Measurements from ENCODE around the gene INHBB.

Gene INHBB

DNA sequence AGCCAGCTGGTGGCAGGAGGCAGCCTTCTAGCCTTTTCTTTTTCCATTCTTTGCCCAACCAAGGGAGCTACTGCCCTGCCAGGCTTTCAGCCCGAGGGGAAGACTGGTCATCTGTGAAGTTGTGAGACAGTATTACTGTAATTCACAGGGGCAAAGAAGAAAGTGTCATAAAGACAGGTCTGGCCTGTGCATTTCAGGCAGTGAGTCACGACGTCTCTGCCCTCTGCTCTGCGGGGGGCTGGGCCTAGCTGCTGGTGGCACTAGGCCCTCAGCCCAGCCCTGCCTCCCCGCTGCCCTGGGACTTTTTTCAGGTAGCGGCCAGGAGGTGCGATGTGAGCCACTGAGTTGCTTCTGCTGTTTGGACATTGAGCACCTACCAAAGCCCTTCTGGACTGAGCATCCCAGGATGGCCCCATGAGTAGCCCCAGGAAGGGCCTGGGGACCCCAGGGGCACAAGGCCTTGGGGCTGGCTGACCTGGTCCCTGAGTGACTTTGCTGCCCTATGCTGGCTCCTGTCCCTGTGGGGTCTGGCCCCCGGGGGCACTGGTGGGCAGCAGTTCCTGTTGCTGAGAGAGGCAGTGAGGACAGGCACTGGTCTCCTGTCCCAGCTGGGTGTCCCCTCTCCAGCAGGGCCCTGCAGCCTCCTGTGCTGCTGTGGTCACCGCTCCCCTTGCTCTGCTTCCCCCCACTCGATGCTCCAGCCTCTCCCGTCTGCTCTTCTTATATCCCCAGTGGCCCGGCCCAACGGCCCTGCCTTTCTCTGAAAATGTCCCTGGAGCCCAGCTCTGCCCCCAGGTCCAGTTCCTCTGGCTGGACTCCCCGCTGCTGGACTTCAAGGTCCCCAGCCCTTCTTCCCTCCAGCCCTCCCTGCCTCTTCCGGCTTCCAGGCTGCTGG is 7.0 kb downstream of the INHBB start:
- H3K4me3 ChIP-seq (ENCODE audit: low read depth in 1 of 5, low read length in 5 of 5) = no peak overlapping the region
- H3K27me3 ChIP-seq (ENCODE audit: control insufficient read depth in 5 of 5, insufficient read depth in 4 of 5, low read length in 5 of 5) = no peaks in the 10 kb centered on the region
- H3K4me1 ChIP-seq (ENCODE audit: control insufficient read depth in 5 of 5, insufficient read depth in 5 of 5, low read length in 5 of 5) = peaks cover 2 to 17% (median 10%) of the 10 kb centered on the region in 5 donors
- H3K27ac ChIP-seq (ENCODE audit: low read depth, low read length) = no peak overlapping the region
- H3K9ac ChIP-seq (ENCODE audit: low read length in 5 of 5) = no peak overlapping the region
- no peaks in the 10 kb centered on the region for H3K9me3 ChIP-seq (ENCODE audit: control insufficient read depth in 5 of 5, low read length in 5 of 5)
- peaks cover 0 to 32% (median 26%) of the 10 kb centered on the region in 5 donors for H3K36me3 ChIP-seq (ENCODE audit: control insufficient read depth in 5 of 5, insufficient read depth in 5 of 5, low read length in 5 of 5)

GRCh38 chr2:120353591-120353898 is 7.6 kb downstream of the INHBB start:
- no peak overlapping the region for H3K27ac ChIP-seq (ENCODE audit: low read depth, low read length)
- H3K27me3 ChIP-seq (ENCODE audit: control insufficient read depth in 5 of 5, insufficient read depth in 4 of 5, low read length in 5 of 5) = no peaks in the 10 kb centered on the region
- H3K4me3 ChIP-seq (ENCODE audit: low read depth in 1 of 5, low read length in 5 of 5) = no peak overlapping the region
- peaks cover 0 to 32% (median 26%) of the 10 kb centered on the region in 5 donors for H3K36me3 ChIP-seq (ENCODE audit: control insufficient read depth in 5 of 5, insufficient read depth in 5 of 5, low read length in 5 of 5)
- H3K9ac ChIP-seq (ENCODE audit: low read length in 5 of 5) = no peak overlapping the region
- H3K4me1 ChIP-seq (ENCODE audit: control insufficient read depth in 5 of 5, insufficient read depth in 5 of 5, low read length in 5 of 5) = peaks cover 0 to 12% (median 4%) of the 10 kb centered on the region in 5 donors
- H3K9me3 ChIP-seq (ENCODE audit: control insufficient read depth in 5 of 5, low read length in 5 of 5) = no peaks in the 10 kb centered on the region

DNA sequence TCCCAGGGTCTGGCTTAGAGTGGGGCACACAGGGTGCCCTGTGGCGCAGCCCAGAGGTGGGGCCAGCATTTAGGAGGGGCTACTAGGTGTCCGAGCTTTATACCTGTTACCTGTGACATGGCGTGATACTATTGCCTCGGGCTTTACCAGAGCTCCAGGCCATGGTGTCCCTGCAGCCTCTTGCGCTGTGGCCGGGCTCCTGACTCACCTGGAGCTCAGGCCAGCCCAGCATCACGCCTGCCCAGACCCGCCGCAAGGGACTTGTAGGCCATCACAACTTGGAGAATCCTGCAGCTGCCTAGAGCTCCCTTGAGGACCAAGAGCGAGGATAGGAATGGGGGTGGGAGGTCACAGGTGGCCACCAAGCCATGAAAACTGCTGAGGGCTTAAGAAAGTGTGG is 8.0 kb downstream of the INHBB start:
- Histone ChIP-seq H3K27ac (ENCODE audit: low read depth, low read length) (no peak overlapping the region), H3K9me3 (ENCODE audit: control insufficient read depth in 5 of 5, low read length in 5 of 5) (no peaks in the 10 kb centered on the region), H3K9ac (ENCODE audit: low read length in 5 of 5) (no peak overlapping the region), H3K27me3 (ENCODE audit: control insufficient read depth in 5 of 5, insufficient read depth in 4 of 5, low read length in 5 of 5) (no peaks in the 10 kb centered on the region), H3K4me3 (ENCODE audit: low read depth in 1 of 5, low read length in 5 of 5) (no peak overlapping the region), H3K36me3 (ENCODE audit: control insufficient read depth in 5 of 5, insufficient read depth in 5 of 5, low read length in 5 of 5) (peaks cover 0 to 30% (median 24%) of the 10 kb centered on the region in 5 donors), H3K4me1 (ENCODE audit: control insufficient read depth in 5 of 5, insufficient read depth in 5 of 5, low read length in 5 of 5) (peaks cover 0 to 8% (median under 1%) of the 10 kb centered on the region in 5 donors)

GRCh38 chr2:120354467-120354866 is 8.5 kb downstream of the INHBB start:
- H3K9me3 ChIP-seq (ENCODE audit: control insufficient read depth in 5 of 5, low read length in 5 of 5) = no peaks in the 10 kb centered on the region
- H3K36me3 ChIP-seq (ENCODE audit: control insufficient read depth in 5 of 5, insufficient read depth in 5 of 5, low read length in 5 of 5) = peaks cover 0 to 25% (median 19%) of the 10 kb centered on the region in 5 donors
- no peak overlapping the region for H3K9ac ChIP-seq (ENCODE audit: low read length in 5 of 5)
- H3K4me1 ChIP-seq (ENCODE audit: control insufficient read depth in 5 of 5, insufficient read depth in 5 of 5, low read length in 5 of 5) = peaks cover 0 to 5% (median 0%) of the 10 kb centered on the region in 5 donors
- H3K27me3 ChIP-seq (ENCODE audit: control insufficient read depth in 5 of 5, insufficient read depth in 4 of 5, low read length in 5 of 5) = no peaks in the 10 kb centered on the region
- no peak overlapping the region for H3K4me3 ChIP-seq (ENCODE audit: low read depth in 1 of 5, low read length in 5 of 5)
- H3K27ac ChIP-seq (ENCODE audit: low read depth, low read length) = no peak overlapping the region

DNA sequence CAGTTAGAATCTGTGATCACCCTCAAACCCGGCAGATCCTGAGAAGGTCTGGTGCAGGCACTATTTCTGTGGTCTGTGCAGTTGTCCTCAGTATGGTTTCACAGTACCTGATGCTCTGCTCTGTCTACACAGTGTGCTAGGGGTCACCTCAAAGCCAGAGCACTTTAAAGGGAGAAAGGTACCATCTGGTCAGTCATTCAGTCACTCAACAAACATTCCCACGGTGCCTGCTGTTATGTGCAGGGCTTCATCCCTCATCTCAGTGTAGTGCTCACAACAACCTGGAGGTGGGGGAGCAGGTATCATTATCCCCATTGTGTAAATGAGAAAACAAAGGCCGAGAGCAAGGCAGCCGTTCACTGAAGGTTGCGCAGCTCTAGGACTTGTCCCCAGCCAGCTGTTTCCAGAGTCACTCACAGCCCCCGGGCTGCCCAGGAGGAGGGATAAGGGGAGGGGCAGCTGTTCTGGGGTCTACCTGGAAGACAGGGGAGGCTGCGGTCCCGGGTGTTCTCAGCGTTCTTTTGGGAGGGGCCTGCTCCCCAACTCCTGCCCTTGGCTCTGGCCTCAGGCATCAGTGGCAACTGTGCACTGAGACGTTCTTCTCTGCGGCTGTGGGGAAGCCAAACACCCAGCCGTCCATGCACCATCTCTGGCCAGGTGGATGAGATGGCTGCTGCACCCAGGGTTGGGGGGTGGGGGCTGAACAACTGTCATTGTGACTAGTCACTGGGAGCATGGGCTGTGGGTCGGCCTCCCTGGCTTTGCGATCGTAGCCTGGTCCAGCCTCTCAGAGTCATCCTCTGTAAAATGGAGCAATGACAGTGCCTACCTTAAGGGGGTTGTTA is 9.2 kb downstream of the INHBB start:
- H3K9ac ChIP-seq (ENCODE audit: low read length in 5 of 5) = no peak overlapping the region
- H3K27me3 ChIP-seq (ENCODE audit: control insufficient read depth in 5 of 5, insufficient read depth in 4 of 5, low read length in 5 of 5) = no peaks in the 10 kb centered on the region
- H3K4me1 ChIP-seq (ENCODE audit: control insufficient read depth in 5 of 5, insufficient read depth in 5 of 5, low read length in 5 of 5) = peaks cover 0 to 2% (median 0%) of the 10 kb centered on the region in 5 donors
- no peak overlapping the region for H3K4me3 ChIP-seq (ENCODE audit: low read depth in 1 of 5, low read length in 5 of 5)
- no peak overlapping the region for H3K27ac ChIP-seq (ENCODE audit: low read depth, low read length)
- peaks cover 0 to 18% (median 12%) of the 10 kb centered on the region in 5 donors for H3K36me3 ChIP-seq (ENCODE audit: control insufficient read depth in 5 of 5, insufficient read depth in 5 of 5, low read length in 5 of 5)
- no peaks in the 10 kb centered on the region for H3K9me3 ChIP-seq (ENCODE audit: control insufficient read depth in 5 of 5, low read length in 5 of 5)

DNA sequence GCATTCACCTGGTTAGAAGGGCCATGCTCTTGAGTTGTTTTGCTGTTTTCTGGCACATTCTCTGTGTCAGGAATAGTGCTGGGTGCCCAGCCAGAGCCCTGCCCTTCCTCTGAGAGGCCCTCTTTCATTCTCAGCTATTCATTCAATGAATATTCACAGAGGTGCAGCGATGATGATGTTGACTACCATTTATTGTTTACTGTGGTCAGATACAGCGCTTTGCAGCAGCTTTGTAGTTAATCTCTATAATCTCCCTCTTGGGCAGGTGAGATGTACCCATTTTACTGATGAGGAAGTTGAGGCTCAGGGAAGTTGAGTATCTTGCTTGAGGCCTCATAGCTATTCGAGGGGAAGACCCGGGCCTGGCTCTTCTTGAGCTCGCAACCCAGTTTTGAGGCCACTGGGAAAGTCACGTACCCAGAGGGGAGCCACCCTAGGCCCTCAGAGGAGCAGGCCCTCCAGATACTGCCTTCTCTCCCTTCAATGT is 9.9 kb downstream of the INHBB start:
- Histone ChIP-seq H3K9me3 (ENCODE audit: control insufficient read depth in 5 of 5, low read length in 5 of 5) (no peaks in the 10 kb centered on the region), H3K27ac (ENCODE audit: low read depth, low read length) (no peak overlapping the region), H3K36me3 (ENCODE audit: control insufficient read depth in 5 of 5, insufficient read depth in 5 of 5, low read length in 5 of 5) (peaks cover 0 to 11% (median 5%) of the 10 kb centered on the region in 5 donors), H3K4me1 (ENCODE audit: control insufficient read depth in 5 of 5, insufficient read depth in 5 of 5, low read length in 5 of 5) (peaks cover 0 to 8% (median 0%) of the 10 kb centered on the region in 5 donors), H3K27me3 (ENCODE audit: control insufficient read depth in 5 of 5, insufficient read depth in 4 of 5, low read length in 5 of 5) (no peaks in the 10 kb centered on the region), H3K4me3 (ENCODE audit: low read depth in 1 of 5, low read length in 5 of 5) (no peak overlapping the region), H3K9ac (ENCODE audit: low read length in 5 of 5) (no peak overlapping the region)

- no peak overlapping the region for H3K27ac ChIP-seq (ENCODE audit: low read depth, low read length)
- no peaks in the 10 kb centered on the region for H3K27me3 ChIP-seq (ENCODE audit: control insufficient read depth in 5 of 5, insufficient read depth in 4 of 5, low read length in 5 of 5)
- H3K9me3 ChIP-seq (ENCODE audit: control insufficient read depth in 5 of 5, low read length in 5 of 5) = no peaks in the 10 kb centered on the region
- no peak overlapping the region for H3K9ac ChIP-seq (ENCODE audit: low read length in 5 of 5)
- no peaks in the 10 kb centered on the region for H3K36me3 ChIP-seq (ENCODE audit: control insufficient read depth in 5 of 5, insufficient read depth in 5 of 5, low read length in 5 of 5)
- no peak overlapping the region for H3K4me3 ChIP-seq (ENCODE audit: low read depth in 1 of 5, low read length in 5 of 5)
- H3K4me1 ChIP-seq (ENCODE audit: control insufficient read depth in 5 of 5, insufficient read depth in 5 of 5, low read length in 5 of 5) = peaks cover 0 to 10% (median 0%) of the 10 kb centered on the region in 5 donors
These were observed 11.8 kb downstream of the INHBB start for GRCh38 chr2:120357768-120358167.

- no peak overlapping the region for H3K4me3 ChIP-seq (ENCODE audit: low read depth in 1 of 5, low read length in 5 of 5)
- H3K36me3 ChIP-seq (ENCODE audit: control insufficient read depth in 5 of 5, insufficient read depth in 5 of 5, low read length in 5 of 5) = no peaks in the 10 kb centered on the region
- no peaks in the 10 kb centered on the region for H3K27me3 ChIP-seq (ENCODE audit: control insufficient read depth in 5 of 5, insufficient read depth in 4 of 5, low read length in 5 of 5)
- H3K27ac ChIP-seq (ENCODE audit: low read depth, low read length) = no peak overlapping the region
- no peaks in the 10 kb centered on the region for H3K9me3 ChIP-seq (ENCODE audit: control insufficient read depth in 5 of 5, low read length in 5 of 5)
- no peak overlapping the region for H3K9ac ChIP-seq (ENCODE audit: low read length in 5 of 5)
- H3K4me1 ChIP-seq (ENCODE audit: control insufficient read depth in 5 of 5, insufficient read depth in 5 of 5, low read length in 5 of 5) = peaks cover 0 to 10% (median 0%) of the 10 kb centered on the region in 5 donors
These were observed 13.0 kb downstream of the INHBB start for GRCh38 chr2:120358734-120359465.

- Histone ChIP-seq H3K27ac (ENCODE audit: low read depth, low read length) (no peak overlapping the region), H3K9ac (ENCODE audit: low read length in 5 of 5) (no peak overlapping the region), H3K36me3 (ENCODE audit: control insufficient read depth in 5 of 5, insufficient read depth in 5 of 5, low read length in 5 of 5) (no peaks in the 10 kb centered on the region), H3K4me1 (ENCODE audit: control insufficient read depth in 5 of 5, insufficient read depth in 5 of 5, low read length in 5 of 5) (peaks cover 0 to 10% (median 0%) of the 10 kb centered on the region in 5 donors), H3K27me3 (ENCODE audit: control insufficient read depth in 5 of 5, insufficient read depth in 4 of 5, low read length in 5 of 5) (no peaks in the 10 kb centered on the region), H3K9me3 (ENCODE audit: control insufficient read depth in 5 of 5, low read length in 5 of 5) (no peaks in the 10 kb centered on the region), H3K4me3 (ENCODE audit: low read depth in 1 of 5, low read length in 5 of 5) (no peak overlapping the region)
These were observed 14.4 kb downstream of the INHBB start for GRCh38 chr2:120360307-120360855.

Data from subcutaneous abdominal adipose tissue (tissue), 5 donors.